A549 (cell line): Measurements from ENCODE around the gene DOCK11.
"Not testable (repeated sequence)": the region's sequence is repeated elsewhere in the genome, so short reads cannot be mapped to it uniquely, and the experiment has no call there.

Source experiments
- BHLHE40 ChIP-seq: IDR thresholded peaks from 2 replicates; pipeline ENCODE4 v1.6.1; 2012; ENCODE audit warnings: low read depth, low read length, inconsistent platforms
- CTCF ChIP-seq: fragments of >200 bp; sonication (Bioruptor Twin); formaldehyde crosslinking; IDR thresholded peaks from 3 replicates; pipeline ENCODE4 v1.5.1; 2016
- EP300 ChIP-seq, 2 experiments: fragments of >200 bp; sonication (Bioruptor Twin); formaldehyde crosslinking; IDR thresholded peaks; 2 replicates in 1 of 2; 3 replicates in 1 of 2; pipeline ENCODE4 v1.6.1; 2016 to 2017
- MAFK ChIP-seq: fragments of 450-650 bp; IDR thresholded peaks from 2 replicates; pipeline ENCODE4 v1.6.1; 2014; ENCODE audit not compliant: partially characterized antibody
- MAZ ChIP-seq: fragments of 150-350 bp; IDR thresholded peaks from 2 replicates; pipeline ENCODE4 v1.6.1; 2014; ENCODE audit warnings: antibody characterized with exemption, low read depth, low read length, borderline replicate concordance
- NFE2L2 ChIP-seq: fragments of 150-350 bp; conservative IDR thresholded peaks from 2 replicates; pipeline ENCODE4 v1.6.1; 2014; ENCODE audit warnings: low read length
- NR3C1 ChIP-seq: fragments of >200 bp; sonication (Bioruptor Twin); formaldehyde crosslinking; IDR thresholded peaks from 3 replicates; pipeline ENCODE4 v1.6.1; 2017
- POLR2A ChIP-seq: IDR thresholded peaks from 2 replicates; pipeline ENCODE4 v1.6.1; 2012; ENCODE audit warnings: mild to moderate bottlenecking, low read length
- REST ChIP-seq: fragments of 200-600 bp; sonication (generic); IDR thresholded peaks from 2 replicates; pipeline ENCODE4 v1.6.1; 2016; ENCODE audit warnings: antibody characterized with exemption, mild to moderate bottlenecking, moderate library complexity

- not testable (repeated sequence) for TF ChIP-seq CTCF; EP300 (IDR thresholded peaks at IDR 0.05); POLR2A; BHLHE40; MAZ; NFE2L2; REST; NR3C1; MAFK
Observed at GRCh38 chrX:118732551-118732950, 236.9 kb downstream of the DOCK11 start.
